T-cell (primary cell): ENCODE measurements around the gene ZNF121. TPM values are rescaled to one million over a fixed set of nuclear protein-coding genes. Genes with fewer than 3 reads are reported as not detected.
"Not testable (repeated sequence)": the region's sequence is repeated elsewhere in the genome, so short reads cannot be mapped to it uniquely, and the experiment has no call there.

Source experiments
- ATAC-seq, 4 experiments: fragments of 200-7000 bp in 3 of 4; fragments of 150-1000 bp in 1 of 4; cut with Tn5 transposase; replicated peaks in 1 of 4; 1 replicate in 3 of 4; 2 replicates in 1 of 4; pipeline ENCODE4 v1.10.0; 2021; ENCODE audit warnings: moderate library complexity in 3 of 4, mild to moderate bottlenecking in 2 of 4, moderate number of reproducible peaks in 1 of 4
- CTCF ChIA-PET, 2 donors: fragments of 300-600 bp; sonication (Branson Sonifier 250); formaldehyde crosslinking; loops; one replicate each; lab custom pipeline; 2022; ENCODE audit warnings: antibody characterized with exemption in 2 of 2; lab: Charles Lee
- POLR2A ChIA-PET, 2 donors: fragments of 300-600 bp; sonication (Branson Sonifier 250); formaldehyde crosslinking; loops; one replicate each; lab custom pipeline; 2022; ENCODE audit warnings: antibody characterized with exemption in 2 of 2; lab: Charles Lee
- DNase-seq, 35 experiments: peaks; one replicate each; pipeline versions ENCODE4 v3.0.0 to v3.0.0-alpha.2; 2013 to 2023
- H3K27ac ChIP-seq: one replicate; pipeline ENCODE4 v1.5.1; 2013; ENCODE audit warnings: low read length
- H3K27me3 ChIP-seq, 2 experiments: replicated peaks in 1 of 2; 1 replicate in 1 of 2; 2 replicates in 1 of 2; pipeline versions ENCODE4 v1.6.1 to v1.7.0; 2013; ENCODE audit warnings: low read length in 1 of 2, mixed read lengths in 1 of 2; ENCODE audit not compliant: control insufficient read depth in 2 of 2, insufficient read depth in 2 of 2; ENCODE audit errors: extremely low read depth in 1 of 2
- H3K36me3 ChIP-seq, 2 donors: 1 replicate in 1 of 2; 2 replicates in 1 of 2; pipeline versions ENCODE4 v1.6.1 to v1.7.0; 2013; ENCODE audit warnings: low read length in 1 of 2; ENCODE audit not compliant: control insufficient read depth in 2 of 2, insufficient read depth in 1 of 2; ENCODE audit errors: extremely low read depth in 1 of 2
- H3K4me1 ChIP-seq, 2 experiments: 1 replicate in 1 of 2; 2 replicates in 1 of 2; pipeline versions ENCODE4 v1.6.1 to v1.7.0; 2013; ENCODE audit warnings: low read length in 2 of 2, mixed read lengths in 1 of 2; ENCODE audit not compliant: insufficient read depth in 2 of 2, control insufficient read depth in 1 of 2; ENCODE audit errors: extremely low read depth in 1 of 2
- H3K4me3 ChIP-seq, 2 donors: 1 replicate in 1 of 2; 2 replicates in 1 of 2; pipeline versions ENCODE4 v1.5.1 to v1.7.0; 2013; ENCODE audit warnings: mild to moderate bottlenecking in 2 of 2, low read length in 1 of 2, moderate library complexity in 1 of 2; ENCODE audit not compliant: control insufficient read depth in 1 of 2; ENCODE audit errors: extremely low read depth in 1 of 2
- H3K9me3 ChIP-seq: 2 replicates; pipeline ENCODE4 v1.7.0; 2013
- H3K27ac Mint-ChIP-seq, 2 donors: one replicate each; pipeline ENCODE4 v1.8.0; 2020 to 2021; ENCODE audit warnings: mild to moderate bottlenecking in 2 of 2, mixed read lengths in 2 of 2
- H3K27me3 Mint-ChIP-seq, 2 donors: one replicate each; pipeline ENCODE4 v1.8.0; 2021 to 2022; ENCODE audit warnings: mixed read lengths in 2 of 2
- H3K36me3 Mint-ChIP-seq: one replicate; pipeline ENCODE4 v1.8.0; 2021; ENCODE audit warnings: mixed read lengths
- H3K4me1 Mint-ChIP-seq, 3 donors: one replicate each; pipeline ENCODE4 v1.8.0; 2020 to 2022; ENCODE audit warnings: mixed read lengths in 3 of 3, mild to moderate bottlenecking in 1 of 3
- H3K4me3 Mint-ChIP-seq, 3 donors: one replicate each; pipeline ENCODE4 v1.8.0; 2020 to 2022; ENCODE audit warnings: mild to moderate bottlenecking in 3 of 3, mixed read lengths in 3 of 3, moderate library complexity in 3 of 3
- H3K9me3 Mint-ChIP-seq, 3 donors: one replicate each; pipeline ENCODE4 v1.8.0; 2020 to 2022; ENCODE audit warnings: mixed read lengths in 3 of 3
- WGBS: methylation state at CpG from one replicate; pipeline ENCODE4 v1.1.5; 2013; ENCODE audit warnings: missing lambda C conversion rate; ENCODE audit not compliant: insufficient coverage; 5-methylcytosine and 5-hydroxymethylcytosine counted together
- total RNA-seq, 35 experiments: library from RNA in 6 of 35; stranded (reverse) in 6 of 35; fragments of 120-200 nt in 1 of 35; gene quantifications; one replicate each; pipeline versions ENCODE4 v1.2.1 to v1.2.4 and lab custom pipeline; 2013 to 2026

Gene ZNF121
- total RNA-seq, 5 donors from 2014 or later (not counting 1 experiment from before 2014, with no cell fraction given): 36.6 to 53.4 (median 48.4) TPM

- ATAC-seq: no peak
- Histone ChIP-seq H3K36me3 (peaks cover 27 to 83% of the 10 kb centered on the region in 2 donors), H3K27me3 (no peaks in the 10 kb centered on the region), H3K9me3 (peaks cover 12% of the 10 kb centered on the region), H3K4me3 (no peak overlapping the region), H3K4me1 (peaks cover 8 to 11% of the 10 kb centered on the region in 2 experiments), H3K27ac (no peak overlapping the region)
- no peak overlapping the region for H3K27ac Mint-ChIP-seq
- ChIA-PET POLR2A (no interaction called here), CTCF (interaction anchor here (0.6 kb wide), 2 partner anchors 184 to 245 kb away, joined by 3 to 5 read pairs; no protein-coding TSS in a partner anchor)
- H3K9me3 Mint-ChIP-seq: peaks cover 2 to 5% (median 3%) of the 10 kb centered on the region in 3 donors
- no peaks in the 10 kb centered on the region for H3K27me3 Mint-ChIP-seq
- H3K4me1 Mint-ChIP-seq: peaks cover 6 to 13% (median 10%) of the 10 kb centered on the region in 3 donors
- no peak for DNase-seq
- H3K4me3 Mint-ChIP-seq: no peak overlapping the region
- H3K36me3 Mint-ChIP-seq: peaks cover 69% of the 10 kb centered on the region
Observed at GRCh38 chr19:9615844-9616243, 31.5 kb upstream of the ZNF121 start.

GRCh38 chr19:9610484-9611113 lies 26.3 kb upstream of the ZNF121 start:
- no peaks in the 10 kb centered on the region for H3K4me1 Mint-ChIP-seq
- peaks cover 73% of the 10 kb centered on the region for H3K36me3 Mint-ChIP-seq
- H3K36me3 ChIP-seq: peaks cover 31 to 60% of the 10 kb centered on the region in 2 donors
- no peak overlapping the region for H3K27ac ChIP-seq
- DNase-seq: no peak
- ATAC-seq: no peak
- H3K4me3 Mint-ChIP-seq: no peak overlapping the region
- H3K4me3 ChIP-seq: no peak overlapping the region
- ChIA-PET CTCF (no interaction called here), POLR2A (no interaction called here)
- WGBS: no CpG with 5 or more reads among the region's 2 CpGs
- no peaks in the 10 kb centered on the region for H3K4me1 ChIP-seq
- peaks cover 11 to 32% (median 30%) of the 10 kb centered on the region in 3 donors for H3K9me3 Mint-ChIP-seq
- H3K9me3 ChIP-seq: peaks cover 23% of the 10 kb centered on the region
- H3K27me3 Mint-ChIP-seq: no peaks in the 10 kb centered on the region
- no peaks in the 10 kb centered on the region for H3K27me3 ChIP-seq
- no peak overlapping the region for H3K27ac Mint-ChIP-seq

GRCh38 chr19:9608912-9609311 lies 24.6 kb upstream of the ZNF121 start:
- 95% methylated on average over 4 of the region's 5 CpGs for WGBS
- Histone ChIP-seq H3K4me1 (no peaks in the 10 kb centered on the region), H3K36me3 (peaks cover 26 to 44% of the 10 kb centered on the region in 2 donors), H3K27ac (no peak overlapping the region), H3K4me3 (peak overlapping the region in 1 of 2 donors; percentile 15), H3K9me3 (peaks cover 23% of the 10 kb centered on the region), H3K27me3 (no peaks in the 10 kb centered on the region)
- H3K27ac Mint-ChIP-seq: no peak overlapping the region
- no peak for ATAC-seq
- POLR2A ChIA-PET: no interaction called here
- no peaks in the 10 kb centered on the region for H3K27me3 Mint-ChIP-seq
- CTCF ChIA-PET: no interaction called here
- no peaks in the 10 kb centered on the region for H3K4me1 Mint-ChIP-seq
- DNase-seq: no peak
- H3K4me3 Mint-ChIP-seq: no peak overlapping the region
- peaks cover 11 to 35% (median 32%) of the 10 kb centered on the region in 3 donors for H3K9me3 Mint-ChIP-seq
- H3K36me3 Mint-ChIP-seq: peaks cover 60% of the 10 kb centered on the region

- peaks cover 10% of the 10 kb centered on the region in 2 donors for H3K27me3 Mint-ChIP-seq
Observed at GRCh38 chr19:9597027-9597426, 12.7 kb upstream of the ZNF121 start.

GRCh38 chr19:9586764-9587163 lies 2.5 kb upstream of the ZNF121 start:
- Mint-ChIP-seq H3K4me3 (peak overlapping the region in 1 of 3 donors; percentile 0), H3K27ac (no peak overlapping the region), H3K36me3 (peaks cover 5% of the 10 kb centered on the region), H3K27me3 (peaks cover 9 to 16% of the 10 kb centered on the region in 2 donors), H3K9me3 (no peaks in the 10 kb centered on the region), H3K4me1 (peaks cover 17 to 27% (median 25%) of the 10 kb centered on the region in 3 donors)
- POLR2A ChIA-PET: interaction anchor here in 1 of 2 donors (0.5 kb wide), 1 partner anchor 1500 kb away, joined by 3 read pairs; no protein-coding TSS in a partner anchor
- ATAC-seq (peak; percentile 56 to 69 (median 59)), DNase-seq (peak; percentile 35 to 85 (median 68))
- 4% methylated on average over 4 of the region's 7 CpGs for WGBS
- Histone ChIP-seq H3K27me3 (no peaks in the 10 kb centered on the region), H3K4me3 (no peak overlapping the region), H3K36me3 (no peaks in the 10 kb centered on the region), H3K27ac (no peak overlapping the region), H3K9me3 (no peaks in the 10 kb centered on the region), H3K4me1 (peaks cover 6 to 24% of the 10 kb centered on the region in 2 experiments)
- CTCF ChIA-PET: interaction anchor here (0.5 to 2.1 kb wide), 2 partner anchors 152 to 210 kb away, joined by 5 read pairs; partner anchors contain the start of gene ZNF266 (in 1 of the 2)

More at GRCh38 chr19:9597027-9597426, 12.7 kb upstream of the ZNF121 start:
- ATAC-seq (no peak), DNase-seq (no peak)
- H3K4me1 Mint-ChIP-seq: no peaks in the 10 kb centered on the region
- POLR2A ChIA-PET: no interaction called here
- Histone ChIP-seq H3K4me1 (no peaks in the 10 kb centered on the region), H3K4me3 (no peak overlapping the region), H3K36me3 (no peaks in the 10 kb centered on the region), H3K9me3 (no peaks in the 10 kb centered on the region), H3K27me3 (peaks cover 0 to 2% of the 10 kb centered on the region in 2 experiments), H3K27ac (no peak overlapping the region)
- 29% methylated on average over 1 of the region's 3 CpGs for WGBS
- peaks cover 4 to 9% (median 8%) of the 10 kb centered on the region in 3 donors for H3K9me3 Mint-ChIP-seq
- no peak overlapping the region for H3K27ac Mint-ChIP-seq
- CTCF ChIA-PET: no interaction called here
- H3K36me3 Mint-ChIP-seq: no peaks in the 10 kb centered on the region
- H3K4me3 Mint-ChIP-seq: no peak overlapping the region

- POLR2A ChIA-PET: interaction anchor here in 1 of 2 donors (0.5 to 0.6 kb wide), 2 partner anchors 44 to 1571 kb away, joined by 3 to 16 read pairs; no protein-coding TSS in a partner anchor
- H3K9me3 ChIP-seq, H3K27ac ChIP-seq, ATAC-seq, H3K36me3 ChIP-seq, CTCF ChIA-PET, DNase-seq, H3K27me3 Mint-ChIP-seq, H3K27me3 ChIP-seq: not testable (repeated sequence)
- peaks cover 47 to 61% (median 50%) of the 10 kb centered on the region in 3 donors for H3K4me1 Mint-ChIP-seq
- peak overlapping the region; percentile 64 to 97 (median 75) for H3K4me3 Mint-ChIP-seq
- H3K9me3 Mint-ChIP-seq: peaks cover 0 to 14% (median 0%) of the 10 kb centered on the region in 3 donors
- peaks cover 41% of the 10 kb centered on the region for H3K36me3 Mint-ChIP-seq
- Histone ChIP-seq H3K4me3 (peak overlapping the region in 1 of 2 donors; percentile 23), H3K4me1 (peaks cover 8 to 29% of the 10 kb centered on the region in 2 experiments)
- 88% methylated on average over 12 of the region's 13 CpGs for WGBS
- H3K27ac Mint-ChIP-seq: peak overlapping the region; percentile 43 to 81
Observed at GRCh38 chr19:9582081-9582725, 2.1 kb downstream of the ZNF121 start.
